Measurements from ENCODE around the gene HAND1.
"Not testable (repeated sequence)": the region's sequence is repeated elsewhere in the genome, so short reads cannot be mapped to it uniquely, and the experiment has no call there.

The HAND1 gene

DNA sequence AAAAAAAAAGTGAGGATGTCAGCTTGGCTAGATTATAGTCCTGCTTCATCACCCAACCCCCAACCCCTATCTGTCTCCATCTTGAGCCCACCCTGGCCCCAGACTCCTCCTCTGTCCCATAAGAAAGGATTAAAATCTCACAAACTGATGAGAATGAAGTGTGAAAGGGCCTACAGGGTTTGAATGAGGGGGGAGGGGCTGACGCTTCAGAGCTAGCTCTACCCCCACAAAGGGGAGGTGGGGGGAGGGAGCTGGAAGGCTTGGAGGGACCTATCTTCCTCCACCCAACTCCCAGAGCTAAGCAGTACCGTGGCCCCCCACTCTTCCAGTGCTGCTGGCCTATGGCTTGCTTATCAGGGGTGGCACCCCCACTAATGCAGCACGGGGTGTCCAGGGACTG, 43.7 kb upstream of the HAND1 start:
- peak overlapping the region; percentile 31 for H3K4me3 ChIP-seq (ENCODE audit: insufficient read length, low read depth)
- peak; percentile 25 for DNase-seq (ENCODE audit: low read depth, low spot score)
- peaks cover 9% of the 10 kb centered on the region for H3K4me1 ChIP-seq (ENCODE audit: insufficient read depth, insufficient read length)
- H3K9ac ChIP-seq (ENCODE audit: insufficient read length, low read depth) = peak overlapping the region; percentile 65
- no peaks in the 10 kb centered on the region for H3K27me3 ChIP-seq (ENCODE audit: insufficient read depth, insufficient read length)
- no peak for TF ChIP-seq ZNF274 (IDR thresholded peaks at IDR 0.05; ENCODE audit: low read depth, low read length)
- no peak for TF ChIP-seq SUZ12 (IDR thresholded peaks at IDR 0.05; ENCODE audit: extremely low read depth, insufficient read depth, insufficient read length)
- TF ChIP-seq YY1 (IDR thresholded peaks at IDR 0.05; ENCODE audit: insufficient read depth, insufficient read length) = no peak
- H3K36me3 ChIP-seq (ENCODE audit: insufficient read depth, insufficient read length, low read length) = no peaks in the 10 kb centered on the region
- H3K9me3 ChIP-seq (ENCODE audit: insufficient read depth, low read length) = no peaks in the 10 kb centered on the region

DNA sequence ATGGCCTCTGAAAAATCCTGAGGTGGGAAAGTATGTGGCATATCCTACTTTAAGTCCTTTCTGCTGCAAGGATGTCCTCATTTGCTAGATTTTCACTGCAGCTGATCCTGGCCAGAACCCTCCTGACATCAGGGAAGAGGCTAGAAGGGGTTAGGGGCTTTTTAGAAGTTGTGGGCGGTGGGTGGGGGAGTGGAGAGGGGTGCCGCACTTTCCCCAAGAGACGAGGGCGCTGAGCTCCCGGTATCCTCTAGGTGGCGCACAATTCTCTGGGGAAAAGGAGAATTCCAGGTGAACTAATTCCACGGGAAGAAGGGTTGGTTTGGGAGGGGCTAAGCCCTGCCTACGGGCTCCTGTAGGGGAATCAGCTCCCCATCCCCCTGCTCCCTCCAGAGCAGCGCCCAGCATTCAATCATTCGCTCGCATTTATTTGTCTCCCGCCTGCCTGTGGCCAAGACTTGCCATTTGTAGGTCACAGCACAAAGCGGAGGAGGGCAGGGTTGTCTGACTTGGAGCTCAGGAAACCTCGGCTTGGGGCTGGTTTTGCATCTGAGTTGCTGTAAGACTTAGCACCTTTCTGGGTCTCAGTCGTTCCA, 42.9 kb upstream of the HAND1 start:
- Histone ChIP-seq H3K4me1 (ENCODE audit: insufficient read depth, insufficient read length) (peaks cover 9% of the 10 kb centered on the region), H3K4me3 (ENCODE audit: insufficient read length, low read depth) (peak overlapping the region; percentile 31), H3K9ac (ENCODE audit: insufficient read length, low read depth) (peak overlapping the region; percentile 65), H3K9me3 (ENCODE audit: insufficient read depth, low read length) (no peaks in the 10 kb centered on the region), H3K36me3 (ENCODE audit: insufficient read depth, insufficient read length, low read length) (no peaks in the 10 kb centered on the region), H3K27me3 (ENCODE audit: insufficient read depth, insufficient read length) (no peaks in the 10 kb centered on the region)
- TF ChIP-seq ZNF274 (IDR thresholded peaks at IDR 0.05; ENCODE audit: low read depth, low read length) (no peak), YY1 (IDR thresholded peaks at IDR 0.05; ENCODE audit: insufficient read depth, insufficient read length) (no peak), SUZ12 (IDR thresholded peaks at IDR 0.05; ENCODE audit: extremely low read depth, insufficient read depth, insufficient read length) (no peak)
- DNase-seq (ENCODE audit: low read depth, low spot score) = peak; percentile 63

- H3K36me3 ChIP-seq (ENCODE audit: insufficient read depth, insufficient read length, low read length) = no peaks in the 10 kb centered on the region
- no peaks in the 10 kb centered on the region for H3K27me3 ChIP-seq (ENCODE audit: insufficient read depth, insufficient read length)
- H3K4me1 ChIP-seq (ENCODE audit: insufficient read depth, insufficient read length) = peaks cover 9% of the 10 kb centered on the region
- H3K4me3 ChIP-seq (ENCODE audit: insufficient read length, low read depth) = no peak overlapping the region
- DNase-seq (ENCODE audit: low read depth, low spot score) = no peak
- H3K9me3 ChIP-seq (ENCODE audit: insufficient read depth, low read length) = no peaks in the 10 kb centered on the region
- H3K9ac ChIP-seq (ENCODE audit: insufficient read length, low read depth) = no peak overlapping the region
- no peak for TF ChIP-seq YY1 (IDR thresholded peaks at IDR 0.05; ENCODE audit: insufficient read depth, insufficient read length)
- no peak for TF ChIP-seq ZNF274 (IDR thresholded peaks at IDR 0.05; ENCODE audit: low read depth, low read length)
- no peak for TF ChIP-seq SUZ12 (IDR thresholded peaks at IDR 0.05; ENCODE audit: extremely low read depth, insufficient read depth, insufficient read length)
Observed at GRCh38 chr5:154519359-154519758, 41.3 kb upstream of the HAND1 start.

GRCh38 chr5:154518438-154518867, 40.4 kb upstream of the HAND1 start:
- TF ChIP-seq ZNF274 (IDR thresholded peaks at IDR 0.05; ENCODE audit: low read depth, low read length) (no peak), YY1 (IDR thresholded peaks at IDR 0.05; ENCODE audit: insufficient read depth, insufficient read length) (no peak), SUZ12 (IDR thresholded peaks at IDR 0.05; ENCODE audit: extremely low read depth, insufficient read depth, insufficient read length) (no peak)
- no peak for DNase-seq (ENCODE audit: low read depth, low spot score)
- Histone ChIP-seq H3K9me3 (ENCODE audit: insufficient read depth, low read length) (no peaks in the 10 kb centered on the region), H3K9ac (ENCODE audit: insufficient read length, low read depth) (no peak overlapping the region), H3K27me3 (ENCODE audit: insufficient read depth, insufficient read length) (no peaks in the 10 kb centered on the region), H3K4me3 (ENCODE audit: insufficient read length, low read depth) (no peak overlapping the region), H3K4me1 (ENCODE audit: insufficient read depth, insufficient read length) (peaks cover 9% of the 10 kb centered on the region), H3K36me3 (ENCODE audit: insufficient read depth, insufficient read length, low read length) (no peaks in the 10 kb centered on the region)

- no peak for TF ChIP-seq SUZ12 (IDR thresholded peaks at IDR 0.05; ENCODE audit: extremely low read depth, insufficient read depth, insufficient read length)
- no peaks in the 10 kb centered on the region for H3K27me3 ChIP-seq (ENCODE audit: insufficient read depth, insufficient read length)
- H3K36me3 ChIP-seq (ENCODE audit: insufficient read depth, insufficient read length, low read length) = no peaks in the 10 kb centered on the region
- no peaks in the 10 kb centered on the region for H3K9me3 ChIP-seq (ENCODE audit: insufficient read depth, low read length)
- H3K4me3 ChIP-seq (ENCODE audit: insufficient read length, low read depth) = no peak overlapping the region
- H3K9ac ChIP-seq (ENCODE audit: insufficient read length, low read depth) = no peak overlapping the region
- H3K4me1 ChIP-seq (ENCODE audit: insufficient read depth, insufficient read length) = peaks cover 6% of the 10 kb centered on the region
- DNase-seq (ENCODE audit: low read depth, low spot score) = no peak
Observed at GRCh38 chr5:154517810-154518437, 39.9 kb upstream of the HAND1 start.

DNA sequence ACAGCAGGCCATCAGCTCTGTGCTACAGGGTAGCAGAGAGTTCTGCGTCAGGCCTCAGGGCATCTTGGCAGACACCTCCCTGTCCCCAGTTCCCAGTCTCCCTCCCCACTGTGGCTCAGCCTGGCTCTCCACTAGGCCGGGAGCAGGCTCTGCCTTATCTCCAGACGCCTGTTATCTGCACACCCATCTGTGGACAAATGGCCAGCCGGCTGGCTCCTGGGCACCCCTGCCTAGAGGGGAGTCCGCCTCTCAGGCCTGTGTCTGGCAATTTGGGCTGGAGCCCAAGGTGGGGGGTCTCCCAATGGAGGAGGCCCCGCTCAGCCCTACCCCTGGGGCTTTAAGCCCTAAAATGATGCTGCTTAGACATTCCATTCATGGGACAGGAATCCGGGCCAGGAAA, 39.2 kb upstream of the HAND1 start:
- Histone ChIP-seq H3K27me3 (ENCODE audit: insufficient read depth, insufficient read length) (no peaks in the 10 kb centered on the region), H3K9me3 (ENCODE audit: insufficient read depth, low read length) (no peaks in the 10 kb centered on the region), H3K4me1 (ENCODE audit: insufficient read depth, insufficient read length) (peaks cover 6% of the 10 kb centered on the region), H3K9ac (ENCODE audit: insufficient read length, low read depth) (no peak overlapping the region), H3K36me3 (ENCODE audit: insufficient read depth, insufficient read length, low read length) (no peaks in the 10 kb centered on the region), H3K4me3 (ENCODE audit: insufficient read length, low read depth) (no peak overlapping the region)
- no peak for TF ChIP-seq SUZ12 (IDR thresholded peaks at IDR 0.05; ENCODE audit: extremely low read depth, insufficient read depth, insufficient read length)
- no peak for DNase-seq (ENCODE audit: low read depth, low spot score)

DNA sequence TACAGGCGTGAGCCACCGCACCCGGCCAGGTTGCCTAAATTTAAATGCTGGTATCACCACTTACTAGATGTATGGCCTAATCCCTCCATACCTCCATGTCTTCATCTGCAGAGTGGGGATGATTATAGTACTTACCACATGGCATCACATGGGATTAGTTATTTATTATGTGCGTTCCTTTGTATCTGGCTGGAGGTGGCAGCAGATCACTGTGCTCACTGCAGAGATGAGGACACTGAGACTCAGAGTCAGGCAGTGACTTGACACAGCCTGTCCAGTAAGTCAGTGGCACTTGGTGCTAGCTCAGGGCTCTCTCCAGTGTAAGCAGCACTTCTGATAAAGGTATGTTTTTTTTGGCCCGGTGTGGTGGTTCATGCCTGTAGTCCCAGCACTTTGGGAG, 38.4 kb upstream of the HAND1 start:
- H3K4me3 ChIP-seq (ENCODE audit: insufficient read length, low read depth) = no peak overlapping the region
- H3K9me3 ChIP-seq (ENCODE audit: insufficient read depth, low read length) = no peaks in the 10 kb centered on the region
- H3K4me1 ChIP-seq (ENCODE audit: insufficient read depth, insufficient read length) = peaks cover 2% of the 10 kb centered on the region
- H3K36me3 ChIP-seq (ENCODE audit: insufficient read depth, insufficient read length, low read length) = no peaks in the 10 kb centered on the region
- no peak for DNase-seq (ENCODE audit: low read depth, low spot score)
- H3K27me3 ChIP-seq (ENCODE audit: insufficient read depth, insufficient read length) = no peaks in the 10 kb centered on the region
- H3K9ac ChIP-seq (ENCODE audit: insufficient read length, low read depth) = no peak overlapping the region
- TF ChIP-seq YY1 (IDR thresholded peaks at IDR 0.05; ENCODE audit: insufficient read depth, insufficient read length) = no peak
- TF ChIP-seq ZNF274 (IDR thresholded peaks at IDR 0.05; ENCODE audit: low read depth, low read length) = no peak
- TF ChIP-seq SUZ12 (IDR thresholded peaks at IDR 0.05; ENCODE audit: extremely low read depth, insufficient read depth, insufficient read length) = no peak

GRCh38 chr5:154515488-154515887, 37.5 kb upstream of the HAND1 start:
- not testable (repeated sequence) for H3K9ac ChIP-seq (ENCODE audit: insufficient read length, low read depth); H3K4me3 ChIP-seq (ENCODE audit: insufficient read length, low read depth); DNase-seq (ENCODE audit: low read depth, low spot score); H3K36me3 ChIP-seq (ENCODE audit: insufficient read depth, insufficient read length, low read length); H3K4me1 ChIP-seq (ENCODE audit: insufficient read depth, insufficient read length); H3K9me3 ChIP-seq (ENCODE audit: insufficient read depth, low read length); H3K27me3 ChIP-seq (ENCODE audit: insufficient read depth, insufficient read length)

All from NT2/D1 (cell line).